GM12873 (cell line): ENCODE results near the gene ASPHD2.

Experiments
- TF ChIP-seq, protein P1 (sequence below): IDR thresholded peaks from 2 replicates; pipeline ENCODE4 v1.5.1; 2012; ENCODE audit warnings: low read depth, mild to moderate bottlenecking, moderate library complexity, low read length, control low read depth; ENCODE audit not compliant: insufficient read depth; ENCODE audit errors: missing control alignments

The ASPHD2 gene

DNA sequence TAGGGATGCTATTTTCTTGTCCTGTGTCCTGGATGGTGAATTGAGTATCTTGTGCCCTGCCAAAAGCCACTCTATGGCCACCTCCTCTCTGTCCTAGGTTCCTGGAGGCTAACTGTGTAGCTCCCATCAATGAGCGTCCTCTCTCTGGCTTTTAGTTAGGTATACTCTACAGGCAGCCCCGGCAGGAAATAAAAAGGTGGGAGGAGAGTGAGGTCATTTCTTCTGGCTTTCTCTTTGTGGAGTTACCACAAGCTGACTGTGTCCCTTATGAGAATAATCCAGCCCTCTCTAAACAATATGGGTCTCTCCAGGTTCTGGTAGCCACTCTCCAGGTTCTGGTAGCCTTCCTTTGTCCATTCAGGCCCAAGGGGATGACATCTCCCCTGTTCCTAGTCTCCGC is 11.7 kb upstream of the ASPHD2 start:
- TF ChIP-seq, protein P1, sequence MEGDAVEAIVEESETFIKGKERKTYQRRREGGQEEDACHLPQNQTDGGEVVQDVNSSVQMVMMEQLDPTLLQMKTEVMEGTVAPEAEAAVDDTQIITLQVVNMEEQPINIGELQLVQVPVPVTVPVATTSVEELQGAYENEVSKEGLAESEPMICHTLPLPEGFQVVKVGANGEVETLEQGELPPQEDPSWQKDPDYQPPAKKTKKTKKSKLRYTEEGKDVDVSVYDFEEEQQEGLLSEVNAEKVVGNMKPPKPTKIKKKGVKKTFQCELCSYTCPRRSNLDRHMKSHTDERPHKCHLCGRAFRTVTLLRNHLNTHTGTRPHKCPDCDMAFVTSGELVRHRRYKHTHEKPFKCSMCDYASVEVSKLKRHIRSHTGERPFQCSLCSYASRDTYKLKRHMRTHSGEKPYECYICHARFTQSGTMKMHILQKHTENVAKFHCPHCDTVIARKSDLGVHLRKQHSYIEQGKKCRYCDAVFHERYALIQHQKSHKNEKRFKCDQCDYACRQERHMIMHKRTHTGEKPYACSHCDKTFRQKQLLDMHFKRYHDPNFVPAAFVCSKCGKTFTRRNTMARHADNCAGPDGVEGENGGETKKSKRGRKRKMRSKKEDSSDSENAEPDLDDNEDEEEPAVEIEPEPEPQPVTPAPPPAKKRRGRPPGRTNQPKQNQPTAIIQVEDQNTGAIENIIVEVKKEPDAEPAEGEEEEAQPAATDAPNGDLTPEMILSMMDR: no peak

DNA sequence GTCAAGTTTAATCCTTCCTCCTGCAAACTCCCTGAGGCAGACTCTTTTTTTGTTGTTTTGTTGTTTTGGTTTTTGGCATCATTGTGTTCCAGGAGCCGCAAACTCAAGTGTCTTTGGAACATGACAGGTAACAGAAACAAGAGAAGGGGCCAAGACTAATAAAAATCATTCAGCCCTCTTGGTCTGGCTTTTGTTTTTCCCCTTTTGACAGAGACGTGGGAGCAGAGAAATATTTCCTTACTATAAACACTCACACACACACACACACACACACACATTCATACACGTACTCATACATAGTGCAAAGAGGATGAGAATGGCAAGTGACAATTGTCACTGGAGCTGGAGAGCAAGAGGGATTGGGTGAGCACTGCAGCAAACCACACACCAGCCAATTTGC is 10.4 kb upstream of the ASPHD2 start:
- TF ChIP-seq, protein P1: no peak

DNA sequence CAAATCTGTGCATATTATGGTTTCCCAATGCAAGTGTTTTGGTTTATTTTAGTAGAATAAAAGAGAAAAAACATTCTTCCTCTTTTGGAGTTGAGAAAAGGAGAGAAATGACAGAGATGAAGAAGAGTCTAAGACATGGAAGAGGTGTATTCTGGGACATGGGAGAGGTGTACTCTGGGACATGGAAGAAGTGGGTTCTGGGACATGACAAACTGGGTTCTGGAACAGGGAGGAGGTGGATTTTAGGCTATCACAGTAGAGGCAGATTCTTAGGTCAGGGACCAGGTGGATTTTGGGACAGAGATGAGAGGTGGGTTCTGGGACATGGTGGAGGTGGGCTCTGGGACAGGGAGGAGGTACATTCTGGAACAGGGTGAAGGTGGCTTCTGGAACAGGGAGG is 2.1 kb upstream of the ASPHD2 start:
- TF ChIP-seq, protein P1: no peak

DNA sequence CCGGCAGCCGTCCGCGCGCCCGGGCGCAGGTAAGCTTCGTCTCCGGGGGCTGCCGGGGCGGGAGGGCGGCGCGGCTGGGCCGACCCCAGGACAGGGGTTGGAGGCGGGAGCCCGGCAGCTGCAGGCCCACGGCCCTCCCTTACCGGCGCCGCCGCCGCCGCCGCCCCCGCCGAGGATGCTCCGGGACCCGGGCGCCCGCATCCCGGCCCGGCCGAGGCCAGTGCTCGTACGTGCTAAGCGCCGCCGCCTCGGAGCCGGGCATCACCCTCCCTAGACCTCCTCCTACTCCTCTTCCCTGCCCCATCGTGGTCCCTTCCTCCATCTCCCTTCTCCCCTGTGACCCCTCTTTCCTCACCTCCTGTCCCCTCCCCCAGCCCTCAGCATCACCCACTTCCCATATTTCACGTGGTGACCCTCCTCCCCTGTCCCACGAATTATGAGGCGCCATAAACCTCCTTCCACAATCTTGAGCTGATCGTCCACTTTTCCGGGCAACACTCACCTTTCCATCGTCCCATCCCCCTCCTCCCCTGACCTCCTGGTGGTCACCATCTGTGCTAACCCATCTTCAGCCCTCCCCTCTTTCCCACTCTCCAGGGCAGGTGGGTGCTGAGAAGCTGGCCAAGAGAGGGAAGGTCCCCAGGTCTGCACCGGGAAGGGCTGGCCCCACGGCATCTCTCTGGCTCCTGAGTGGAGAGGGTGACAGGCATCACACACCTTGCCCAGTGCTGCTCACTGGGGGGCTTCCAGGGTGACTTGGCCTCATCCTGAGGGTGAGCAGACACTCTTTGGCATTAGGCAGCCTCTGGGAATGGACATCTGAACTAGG is 612 bp downstream of the ASPHD2 start:
- TF ChIP-seq, protein P1: no peak

DNA sequence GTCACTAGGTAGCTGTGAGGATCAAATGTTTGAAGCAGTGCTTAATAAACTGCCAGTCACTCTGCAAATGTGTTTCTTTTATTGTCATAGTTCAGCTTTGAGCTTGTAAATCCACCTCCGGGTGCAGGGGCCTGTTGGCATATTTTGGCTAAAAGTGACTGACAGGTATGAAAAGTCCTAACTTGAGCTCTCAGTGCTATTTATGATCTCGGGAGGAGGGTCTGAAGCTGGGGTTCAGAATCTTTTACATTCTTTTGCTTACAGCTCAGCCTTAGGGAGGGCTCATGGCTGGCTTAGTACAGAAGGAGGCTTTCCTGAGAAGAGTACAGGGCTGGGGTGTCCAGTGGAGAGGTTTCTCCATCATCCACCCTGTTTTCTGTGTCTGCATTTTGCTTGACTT is 1.5 kb downstream of the ASPHD2 start:
- TF ChIP-seq, protein P1: no peak

DNA sequence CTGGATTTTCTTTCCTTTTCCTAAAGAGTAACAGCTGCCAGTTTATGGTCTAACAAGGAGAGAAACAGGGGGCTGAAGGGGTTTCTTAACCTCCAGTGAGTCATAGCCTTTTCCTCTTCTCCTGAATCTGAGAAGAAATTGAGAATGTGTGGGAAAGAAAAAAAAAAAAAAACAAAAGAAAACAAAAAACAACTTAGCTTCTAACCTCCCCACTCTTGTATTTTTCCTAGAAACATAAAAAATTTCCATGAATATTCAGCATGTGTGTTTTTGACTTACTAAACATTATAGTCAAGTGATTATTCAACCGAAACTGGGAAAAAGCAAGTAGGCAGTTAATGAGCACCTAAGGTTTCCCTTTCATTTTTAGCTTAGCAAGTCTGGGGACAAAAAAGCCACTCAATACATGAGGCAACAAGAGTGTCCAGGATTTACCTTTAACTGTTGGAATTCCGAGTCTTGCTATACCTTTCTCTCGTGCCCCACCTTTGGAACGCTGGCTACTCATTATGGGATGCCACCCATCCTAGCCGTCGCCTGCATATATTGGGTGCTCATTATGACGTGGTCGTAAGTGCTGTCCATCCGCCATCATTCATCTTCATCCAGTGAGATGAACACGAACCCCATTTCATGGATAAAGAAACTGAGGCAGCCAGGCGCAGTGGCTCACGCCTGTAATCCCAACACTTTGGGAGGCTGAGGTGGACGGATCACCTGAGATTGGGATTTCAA is 2.4 kb downstream of the ASPHD2 start:
- TF ChIP-seq, protein P1: no peak

DNA sequence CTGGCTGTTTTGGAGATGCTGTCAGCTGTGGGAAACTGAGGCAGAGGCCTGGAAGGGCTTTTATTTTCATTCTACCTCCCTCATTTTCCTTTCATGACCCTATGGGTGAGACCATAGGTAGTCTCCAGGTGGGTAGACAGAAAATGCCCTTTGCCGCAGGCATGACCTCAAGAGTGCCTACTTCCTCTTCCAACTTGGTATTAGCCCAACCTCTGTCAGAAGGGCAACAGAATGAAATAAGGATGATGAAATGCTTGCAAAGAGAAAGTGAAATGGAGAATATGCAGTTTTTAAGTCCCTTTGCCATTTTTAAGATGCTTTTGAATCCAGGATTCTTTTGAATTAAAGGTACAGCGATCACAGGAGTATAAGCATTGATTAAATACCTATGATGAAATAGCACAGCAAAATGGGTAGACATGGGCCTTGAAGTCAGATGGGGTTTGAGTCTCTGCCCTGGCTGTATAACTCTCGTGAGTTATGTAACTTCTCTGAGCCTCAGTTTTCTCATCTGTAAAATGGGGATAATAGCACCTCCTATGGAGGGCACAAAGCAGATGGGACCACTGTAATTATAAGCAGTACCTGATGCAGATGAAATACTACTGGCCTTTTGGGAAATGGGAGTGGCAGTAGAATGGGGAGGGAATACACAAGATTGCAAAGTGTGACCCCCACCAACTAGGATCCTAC is 3.7 kb downstream of the ASPHD2 start:
- TF ChIP-seq, protein P1: no peak
